Measurements from ENCODE around the gene STYK1. TPM values are rescaled to one million over a fixed set of nuclear protein-coding genes. Genes with fewer than 3 reads are reported as not detected.

The STYK1 gene
- total and polyA plus RNA-seq, 8 donors, result 2.3 to 23.7 (median 7.1) TPM

- Histone ChIP-seq H3K36me3 (peaks cover 0 to 18% (median 0%) of the 10 kb centered on the region in 4 donors), H3K4me1 (no peaks in the 10 kb centered on the region), H3K27me3 (no peaks in the 10 kb centered on the region), H3K9me3 (no peaks in the 10 kb centered on the region), H3K4me3 (no peak overlapping the region), H3K27ac (no peak overlapping the region)
- DNase-seq, result no peak
- intact Hi-C loops (cut with DNase I; ENCODE audit: low total_unique reads), result no loop called here
- TF ChIP-seq CTCF (IDR thresholded peaks at IDR 0.05), result no peak
- TF ChIP-seq POLR2A (IDR thresholded peaks at IDR 0.05), result no peak
- no peak for TF ChIP-seq POLR2AphosphoS5 (IDR thresholded peaks at IDR 0.05)
- no peak for TF ChIP-seq EP300 (IDR thresholded peaks at IDR 0.05)
- WGBS, 5 donors, result 54 to 66% (median 65%) methylated on average over 3 of the region's 3 CpGs
Measured at GRCh38 chr12:10624605-10625004, 49.2 kb downstream of the STYK1 start.

- no peak for DNase-seq
- Histone ChIP-seq H3K9me3 (no peaks in the 10 kb centered on the region), H3K4me3 (no peak overlapping the region), H3K4me1 (no peaks in the 10 kb centered on the region), H3K27me3 (no peaks in the 10 kb centered on the region), H3K27ac (no peak overlapping the region), H3K36me3 (peaks cover 0 to 11% (median 0%) of the 10 kb centered on the region in 4 donors)
- intact Hi-C loops (cut with DNase I; ENCODE audit: low total_unique reads), result no loop called here
- no peak for TF ChIP-seq CTCF (IDR thresholded peaks at IDR 0.05)
- no peak for TF ChIP-seq EP300 (IDR thresholded peaks at IDR 0.05)
- TF ChIP-seq POLR2AphosphoS5 (IDR thresholded peaks at IDR 0.05), result no peak
- no peak for TF ChIP-seq POLR2A (IDR thresholded peaks at IDR 0.05)
Measured at GRCh38 chr12:10623131-10623530, 50.7 kb downstream of the STYK1 start.

DNA sequence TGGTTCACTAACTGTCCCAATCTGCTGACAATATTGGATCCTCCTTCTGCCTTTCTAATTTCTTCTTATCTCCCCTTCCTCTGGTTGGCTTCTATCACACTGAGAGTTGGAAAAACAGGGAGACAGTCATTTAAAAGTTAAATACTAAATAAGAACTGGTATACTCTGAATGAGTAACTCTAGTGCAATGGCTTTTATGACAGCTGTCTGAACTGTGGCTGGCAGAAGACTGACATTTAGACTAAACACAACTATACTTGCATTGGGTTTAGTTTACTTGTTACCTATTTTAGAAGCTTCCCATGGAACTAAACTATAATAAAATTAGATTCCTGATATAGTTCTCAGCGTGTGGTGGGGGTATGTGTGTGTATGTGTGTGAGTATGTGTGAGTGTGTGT is 52.6 kb downstream of the STYK1 start:
- H3K4me3 ChIP-seq, result no peak overlapping the region
- TF ChIP-seq POLR2AphosphoS5 (IDR thresholded peaks at IDR 0.05), result no peak
- no peak for TF ChIP-seq CTCF (IDR thresholded peaks at IDR 0.05)
- TF ChIP-seq POLR2A (IDR thresholded peaks at IDR 0.05), result no peak
- TF ChIP-seq EP300 (IDR thresholded peaks at IDR 0.05), result no peak
- intact Hi-C loops (cut with DNase I; ENCODE audit: low total_unique reads), result no loop called here
- no peak for DNase-seq
- WGBS, 5 donors, result 81 to 92% (median 82%) methylated on average over 1 of the region's 1 CpG
- no peaks in the 10 kb centered on the region for H3K9me3 ChIP-seq
- H3K27me3 ChIP-seq, result no peaks in the 10 kb centered on the region
- H3K27ac ChIP-seq, result no peak overlapping the region
- H3K4me1 ChIP-seq, result peaks cover 0 to 7% (median 0%) of the 10 kb centered on the region in 4 donors
- H3K36me3 ChIP-seq, result peaks cover 0 to 11% (median 0%) of the 10 kb centered on the region in 4 donors

- DNase-seq, result no peak
- H3K27me3 ChIP-seq, result no peaks in the 10 kb centered on the region
- no peak overlapping the region for H3K4me3 ChIP-seq
- H3K36me3 ChIP-seq, result peaks cover 0 to 11% (median 0%) of the 10 kb centered on the region in 4 donors
- WGBS, 5 donors, result 78 to 85% (median 80%) methylated on average over 10 of the region's 10 CpGs
- intact Hi-C loops (cut with DNase I; ENCODE audit: low total_unique reads), result no loop called here
- no peak overlapping the region for H3K27ac ChIP-seq
- TF ChIP-seq POLR2AphosphoS5 (IDR thresholded peaks at IDR 0.05) (no peak), EP300 (IDR thresholded peaks at IDR 0.05) (no peak), POLR2A (IDR thresholded peaks at IDR 0.05) (no peak), CTCF (IDR thresholded peaks at IDR 0.05) (no peak)
- peaks cover 0 to 14% (median 0%) of the 10 kb centered on the region in 4 donors for H3K4me1 ChIP-seq
- H3K9me3 ChIP-seq, result no peaks in the 10 kb centered on the region
Measured at GRCh38 chr12:10620078-10620779, 53.6 kb downstream of the STYK1 start.

Data from stomach (tissue), 9 donors.